Osteoblast (primary cell): ENCODE data around the gene ZNF497. TPM values are rescaled to one million over a fixed set of nuclear protein-coding genes. Genes with fewer than 3 reads are reported as not detected.

Source experiments
- DNase-seq: peaks from one replicate; pipeline ENCODE4 v3.0.0; 2011; ENCODE audit warnings: low spot score, mixed read lengths; ENCODE audit not compliant: insufficient read length; ENCODE audit errors: missing footprints
- H2AFZ ChIP-seq: 2 replicates; pipeline ENCODE4 v1.6.0; 2011; ENCODE audit warnings: mild to moderate bottlenecking, low read length
- H3K27ac ChIP-seq: 2 replicates; pipeline ENCODE4 v1.5.1; 2011; ENCODE audit warnings: mild to moderate bottlenecking, low read depth, low read length, moderate library complexity
- H3K27me3 ChIP-seq: 2 replicates; pipeline ENCODE4 v1.6.0; 2012; ENCODE audit warnings: mild to moderate bottlenecking, control low read depth, inconsistent platforms, low read length, moderate library complexity; ENCODE audit not compliant: insufficient read depth
- H3K36me3 ChIP-seq: 2 replicates; pipeline ENCODE4 v1.5.1; 2011; ENCODE audit warnings: mild to moderate bottlenecking, low read length, control low read depth, moderate library complexity; ENCODE audit not compliant: insufficient read depth
- H3K4me1 ChIP-seq: 2 replicates; pipeline ENCODE4 v1.5.1; 2011; ENCODE audit warnings: mild to moderate bottlenecking, low read length, control low read depth, moderate library complexity; ENCODE audit not compliant: insufficient read depth
- H3K4me2 ChIP-seq: 2 replicates; pipeline ENCODE4 v1.6.0; 2011; ENCODE audit warnings: mild to moderate bottlenecking, low read length; ENCODE audit not compliant: insufficient read depth
- H3K4me3 ChIP-seq: fragments of 200-600 bp; sonication (generic); 3 replicates; pipeline ENCODE4 v1.5.1; 2012; ENCODE audit warnings: mild to moderate bottlenecking, low read length, inconsistent platforms; ENCODE audit not compliant: insufficient read depth
- H3K79me2 ChIP-seq: 2 replicates; pipeline ENCODE4 v1.6.0; 2012; ENCODE audit warnings: mild to moderate bottlenecking, low read length, control low read depth, inconsistent platforms; ENCODE audit not compliant: insufficient read depth
- H3K9me3 ChIP-seq: 2 replicates; pipeline ENCODE4 v1.5.1; 2011; ENCODE audit warnings: low read depth, low read length, control low read depth
- H4K20me1 ChIP-seq: 2 replicates; pipeline ENCODE4 v1.6.0; 2012; ENCODE audit warnings: mild to moderate bottlenecking, low read length, control low read depth; ENCODE audit not compliant: insufficient read depth
- total RNA-seq: library from RNA; depleted of rRNA; stranded (reverse); fragments of >200 nt; gene quantifications from 2 replicates; pipeline ENCODE4 v1.2.3, GENCODE V29; 2012
- TF ChIP-seq, protein P1 (sequence below): IDR thresholded peaks from 2 replicates; pipeline ENCODE4 v1.5.1; 2011; ENCODE audit warnings: mild to moderate bottlenecking, low read depth, low read length, moderate library complexity; ENCODE audit errors: extremely low read depth

ZNF497 gene
- total RNA-seq, 1 donor, result 1.4 TPM

DNA sequence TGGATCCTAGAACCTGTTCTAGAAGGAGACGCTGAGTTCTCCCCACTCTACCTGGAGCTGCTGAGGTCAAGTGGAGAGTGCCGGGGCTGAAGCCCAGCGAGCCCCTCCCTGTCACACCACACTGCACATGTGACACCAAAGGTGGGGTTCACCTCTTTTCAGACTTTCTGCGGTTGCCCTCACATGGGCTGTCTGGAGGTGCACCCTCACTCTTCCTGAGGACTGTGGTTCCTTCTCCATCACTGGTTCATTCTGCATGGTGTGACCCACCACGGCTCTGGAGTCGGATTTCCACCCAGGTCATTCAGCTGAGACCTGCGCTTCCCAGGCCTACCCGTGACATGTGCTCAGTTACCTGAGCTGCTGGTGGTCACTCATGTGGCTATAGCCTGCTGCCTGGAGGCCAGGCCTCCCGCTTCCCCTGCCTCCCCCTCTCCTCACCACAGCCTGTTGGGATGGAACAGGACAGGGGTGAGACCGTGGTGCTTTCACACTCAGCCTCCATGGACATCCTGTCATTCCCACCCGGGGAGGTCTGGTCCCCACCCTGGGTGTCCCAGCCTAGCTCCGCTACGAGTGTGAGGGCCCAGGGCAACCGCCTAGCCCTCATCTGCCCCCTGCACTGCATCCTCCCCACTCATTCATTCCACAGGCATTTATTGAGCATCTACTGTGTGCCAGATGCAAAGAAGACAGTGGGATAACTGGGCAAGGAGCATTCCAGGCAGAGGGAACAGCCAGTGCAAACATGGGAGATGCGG, 8.7 kb downstream of the ZNF497 start:
- TF ChIP-seq, protein P1, sequence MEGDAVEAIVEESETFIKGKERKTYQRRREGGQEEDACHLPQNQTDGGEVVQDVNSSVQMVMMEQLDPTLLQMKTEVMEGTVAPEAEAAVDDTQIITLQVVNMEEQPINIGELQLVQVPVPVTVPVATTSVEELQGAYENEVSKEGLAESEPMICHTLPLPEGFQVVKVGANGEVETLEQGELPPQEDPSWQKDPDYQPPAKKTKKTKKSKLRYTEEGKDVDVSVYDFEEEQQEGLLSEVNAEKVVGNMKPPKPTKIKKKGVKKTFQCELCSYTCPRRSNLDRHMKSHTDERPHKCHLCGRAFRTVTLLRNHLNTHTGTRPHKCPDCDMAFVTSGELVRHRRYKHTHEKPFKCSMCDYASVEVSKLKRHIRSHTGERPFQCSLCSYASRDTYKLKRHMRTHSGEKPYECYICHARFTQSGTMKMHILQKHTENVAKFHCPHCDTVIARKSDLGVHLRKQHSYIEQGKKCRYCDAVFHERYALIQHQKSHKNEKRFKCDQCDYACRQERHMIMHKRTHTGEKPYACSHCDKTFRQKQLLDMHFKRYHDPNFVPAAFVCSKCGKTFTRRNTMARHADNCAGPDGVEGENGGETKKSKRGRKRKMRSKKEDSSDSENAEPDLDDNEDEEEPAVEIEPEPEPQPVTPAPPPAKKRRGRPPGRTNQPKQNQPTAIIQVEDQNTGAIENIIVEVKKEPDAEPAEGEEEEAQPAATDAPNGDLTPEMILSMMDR, result no peak
- DNase-seq, result peak; percentile 69

DNA sequence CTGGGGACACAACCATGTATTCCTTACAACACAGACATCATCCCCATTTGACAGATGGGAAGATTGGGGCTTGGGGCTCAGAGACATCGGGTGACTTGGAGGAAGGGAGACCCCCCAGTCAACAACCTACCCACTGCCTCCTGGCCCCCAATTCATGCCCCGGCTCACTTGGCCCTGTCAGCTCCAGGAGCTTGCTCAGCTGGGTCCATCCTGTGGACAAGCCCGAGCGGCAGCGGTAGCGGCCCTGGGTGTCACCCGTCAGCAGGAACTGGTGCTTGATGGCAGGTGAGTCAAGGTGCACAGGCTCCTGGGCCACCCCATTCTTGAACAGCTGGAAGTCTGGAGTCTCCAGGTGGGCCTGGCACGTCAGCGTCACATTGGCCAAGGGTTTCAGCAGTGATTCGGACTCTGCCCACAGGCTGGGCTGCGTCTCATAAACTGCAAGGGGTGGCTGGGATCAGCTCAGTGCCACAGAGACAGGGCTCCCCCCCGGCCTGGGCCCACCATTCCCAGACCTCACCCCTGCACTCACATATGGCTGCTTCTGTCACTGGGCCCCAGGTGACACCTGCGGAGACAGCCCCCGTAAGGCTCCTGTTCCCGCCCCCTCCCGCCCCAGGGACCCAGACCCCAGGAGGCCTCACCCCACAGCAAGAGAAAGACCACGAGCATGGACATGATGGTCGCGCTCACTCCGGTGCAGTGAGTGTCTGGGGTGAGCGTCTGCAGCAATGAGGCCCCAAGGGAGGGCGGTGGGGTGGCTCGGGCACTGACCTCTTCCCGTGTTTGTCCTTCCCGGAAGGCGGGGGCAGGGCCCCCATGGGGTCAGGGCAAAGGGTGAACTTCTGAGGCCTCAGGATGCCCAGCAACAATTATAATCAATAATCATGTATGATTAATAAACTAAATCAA, 9.5 kb downstream of the ZNF497 start, which contains the start of gene A1BG:
Gene A1BG (minus strand): TSS at position 733 of the 912 bp plus-strand sequence. CDS start 55 bp downstream, at position 678.
- Histone ChIP-seq H4K20me1 (no peaks in the 10 kb centered on the region), H3K4me2 (no peak within 1 kb of the TSS), H3K4me1 (no peaks in the 10 kb centered on the region), H3K79me2 (no peaks in the 10 kb centered on the region), H3K36me3 (no peaks in the 10 kb centered on the region), H3K4me3 (no peak within 1 kb of the TSS), H2AFZ (no peak within 1 kb of the TSS), H3K27me3 (peaks cover 31% of the 10 kb centered on the region), H3K27ac (no peak within 1 kb of the TSS), H3K9me3 (no peaks in the 10 kb centered on the region)
- peak; percentile 62 for DNase-seq
- TF ChIP-seq, protein P1, result no peak

More for the DNA sequence above, 8.7 kb downstream of the ZNF497 start:
- no peaks in the 10 kb centered on the region for H3K9me3 ChIP-seq
- H3K36me3 ChIP-seq, result no peaks in the 10 kb centered on the region
- H3K79me2 ChIP-seq, result no peaks in the 10 kb centered on the region
- H3K4me2 ChIP-seq, result no peak overlapping the region
- H3K27me3 ChIP-seq, result peaks cover 27% of the 10 kb centered on the region
- no peaks in the 10 kb centered on the region for H4K20me1 ChIP-seq
- no peaks in the 10 kb centered on the region for H3K4me1 ChIP-seq
- no peak overlapping the region for H2AFZ ChIP-seq
- H3K27ac ChIP-seq, result no peak overlapping the region
- H3K4me3 ChIP-seq, result no peak overlapping the region

DNA sequence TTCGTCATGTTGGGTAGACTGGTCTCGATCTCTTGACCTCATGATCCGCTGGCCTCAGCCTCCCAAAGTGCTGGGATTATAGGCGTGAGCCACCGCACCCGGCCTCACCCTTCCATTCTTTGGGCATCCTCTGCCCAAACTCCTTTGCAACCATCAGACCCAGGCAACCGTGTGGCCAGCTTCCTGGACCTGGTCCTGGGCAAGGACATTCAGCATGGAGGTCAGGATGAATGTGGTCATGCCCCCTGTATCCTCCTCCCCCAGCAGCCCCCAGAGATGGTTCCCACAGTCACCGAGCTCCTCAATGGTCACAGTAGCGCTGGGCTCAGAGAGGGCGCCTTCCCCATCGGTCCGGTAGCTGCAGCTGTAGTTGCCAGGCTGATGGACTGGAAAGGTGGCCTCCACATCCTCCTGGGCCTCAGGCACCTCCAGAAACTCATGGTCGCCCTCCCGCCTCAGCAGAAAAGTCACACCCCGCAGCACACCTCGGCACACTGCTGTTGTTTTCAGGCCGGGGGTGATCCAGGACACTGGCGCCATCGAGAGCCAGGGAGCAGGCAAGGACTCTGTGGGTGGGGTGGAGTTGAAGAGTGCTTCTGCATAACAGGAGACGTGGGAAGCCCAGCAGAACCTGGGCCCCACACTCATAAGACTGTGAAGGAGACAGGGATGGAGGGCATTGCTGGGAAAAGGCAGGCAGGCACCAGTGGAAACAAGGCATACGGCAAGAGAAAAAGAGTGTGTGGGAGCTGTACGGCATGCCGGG, 10.4 kb downstream of the ZNF497 start:
- TF ChIP-seq, protein P1, result no peak
- H3K4me3 ChIP-seq, result no peak overlapping the region
- peak; percentile 81 for DNase-seq
- H3K4me1 ChIP-seq, result no peaks in the 10 kb centered on the region
- no peaks in the 10 kb centered on the region for H3K36me3 ChIP-seq
- no peak overlapping the region for H3K4me2 ChIP-seq
- H4K20me1 ChIP-seq, result no peaks in the 10 kb centered on the region
- peaks cover 30% of the 10 kb centered on the region for H3K27me3 ChIP-seq
- no peaks in the 10 kb centered on the region for H3K79me2 ChIP-seq
- no peaks in the 10 kb centered on the region for H3K9me3 ChIP-seq
- no peak overlapping the region for H2AFZ ChIP-seq
- no peak overlapping the region for H3K27ac ChIP-seq
